Posterior vena cava (tissue), 2 donors: ENCODE data around the gene SMPDL3B. TPM values are rescaled to one million over a fixed set of nuclear protein-coding genes. Genes with fewer than 3 reads are reported as not detected.

Source experiments
- DNase-seq: peaks from one replicate; pipeline ENCODE4 v3.0.0-alpha.2; 2020; ENCODE audit warnings: low spot score
- intact Hi-C, 2 donors: fragments of 100-400 bp; cut with DNase I; formaldehyde crosslinking; loops; one replicate each; pipeline versions ENCODE4 v1.14.1 to v1.14.2; 2022 to 2023
- long read RNA-seq, 2 donors: library from polyadenylated mRNA; unstranded; transcript quantifications; one replicate each; pipeline ENCODE4 v2.0.0, GENCODE V29; 2020 to 2021
- total RNA-seq, 2 donors: library from RNA; stranded (reverse); fragmentation: NEBNext Ultra II Directional; extraction: Animal tissue kit (Norgen Biotek cat#: 25700); gene quantifications; one replicate each; pipeline ENCODE4 v1.2.1, GENCODE V29; 2021
- donor health status: DM: yes; HTN: yes; CAD: no.
- donor health status: DM: yes; HTN: yes; CAD: no.

SMPDL3B gene
- under 1 TPM in 1 of 2 donors, not detected in 1; 0.33 TPM for total RNA-seq
- long read RNA-seq, donor 1 = 0 reads
- long read RNA-seq, donor 2, partial matches to known transcripts = 0 of 2 reads
- long read RNA-seq, donor 2, other reads (novel, unspliced or antisense) = 0 of 2 reads

GRCh38 chr1:27934818-27935549 lies at the start of gene SMPDL3B:
TSS of gene SMPDL3B (plus strand) at chr1:27935000. CDS start at chr1:27935184, 184 bp downstream.
- no peak for DNase-seq
- intact Hi-C loops = no loop called here

GRCh38 chr1:27885114-27885528 lies 49.7 kb upstream of the SMPDL3B start:
- DNase-seq = no peak

GRCh38 chr1:27885621-27886352 lies 49.0 kb upstream of the SMPDL3B start:
- DNase-seq = peak; percentile 55
- intact Hi-C loops = no loop called here

More at GRCh38 chr1:27885114-27885528, 49.7 kb upstream of the SMPDL3B start:
- intact Hi-C loops = no loop called here

GRCh38 chr1:27886353-27886679 lies 48.5 kb upstream of the SMPDL3B start:
- no peak for DNase-seq
- intact Hi-C loops = no loop called here

GRCh38 chr1:27886744-27887143 lies 48.1 kb upstream of the SMPDL3B start:
- intact Hi-C loops = no loop called here
- DNase-seq = no peak

- intact Hi-C loops = no loop called here
- no peak for DNase-seq
Measured at GRCh38 chr1:27887215-27888021, 47.4 kb upstream of the SMPDL3B start.

- DNase-seq = no peak
- intact Hi-C loops = no loop called here
Measured at GRCh38 chr1:27889506-27889905, 45.3 kb upstream of the SMPDL3B start.

- DNase-seq = no peak
- intact Hi-C loops = no loop called here
Measured at GRCh38 chr1:27891196-27891889, 43.5 kb upstream of the SMPDL3B start.

- intact Hi-C loops = no loop called here
- DNase-seq = no peak
Measured at GRCh38 chr1:27894521-27894920, 40.3 kb upstream of the SMPDL3B start.

- no peak for DNase-seq
Measured at GRCh38 chr1:27906759-27907158, 28.0 kb upstream of the SMPDL3B start.

GRCh38 chr1:27912429-27912828 lies 22.4 kb upstream of the SMPDL3B start:
- intact Hi-C loops = no loop called here
- no peak for DNase-seq

More at GRCh38 chr1:27906759-27907158, 28.0 kb upstream of the SMPDL3B start:
- intact Hi-C loops = loop anchor here in 1 of 2 donors (5.0 kb wide), 1 partner anchor 536 kb away; no protein-coding TSS in a partner anchor

- DNase-seq = no peak
- intact Hi-C loops = no loop called here
Measured at GRCh38 chr1:27915082-27915575, 19.7 kb upstream of the SMPDL3B start.

GRCh38 chr1:27922272-27922671 lies 12.5 kb upstream of the SMPDL3B start:
- DNase-seq = no peak
- intact Hi-C loops = loop anchor here in 1 of 2 donors (5.0 kb wide), 1 partner anchor 280 kb away; no protein-coding TSS in a partner anchor

- intact Hi-C loops = no loop called here
- DNase-seq = no peak
Measured at GRCh38 chr1:27928216-27928954, 6.4 kb upstream of the SMPDL3B start.

- no peak for DNase-seq
- intact Hi-C loops = no loop called here
Measured at GRCh38 chr1:27931184-27931583, 3.6 kb upstream of the SMPDL3B start.

GRCh38 chr1:27931759-27932158 lies 3.0 kb upstream of the SMPDL3B start:
- intact Hi-C loops = no loop called here
- DNase-seq = no peak

- no peak for DNase-seq
- intact Hi-C loops = no loop called here
Measured at GRCh38 chr1:27935721-27936120, 921 bp downstream of the SMPDL3B start.

- no peak for DNase-seq
- intact Hi-C loops = no loop called here
Measured at GRCh38 chr1:27936370-27936769, 1.6 kb downstream of the SMPDL3B start.
